ENCODE results near the gene ALS2.

The ALS2 gene

DNA sequence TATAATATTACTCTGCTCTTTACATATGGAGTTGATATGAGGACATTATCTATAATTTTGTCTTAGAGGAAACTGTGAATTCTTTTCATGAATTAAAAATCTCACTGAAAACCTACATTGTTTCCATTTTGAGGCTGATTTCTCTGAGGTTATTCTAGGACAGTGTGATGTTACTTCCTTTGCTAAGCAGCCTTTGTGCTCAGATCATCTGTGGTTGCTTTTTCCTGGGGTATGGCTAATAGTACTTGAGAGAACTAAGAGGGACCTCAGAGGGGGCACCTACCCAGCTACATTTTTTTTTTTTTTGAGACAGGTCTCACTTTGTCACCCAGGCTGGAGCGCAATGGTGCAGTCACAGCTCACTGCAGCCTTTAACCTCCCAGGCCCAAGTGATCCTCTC is 73.6 kb downstream of the ALS2 start:
- no peak overlapping the region for H3K4me2 ChIP-seq (ENCODE audit: low read length)
- H3K9ac ChIP-seq = no peak overlapping the region
- TF ChIP-seq, protein P1, sequence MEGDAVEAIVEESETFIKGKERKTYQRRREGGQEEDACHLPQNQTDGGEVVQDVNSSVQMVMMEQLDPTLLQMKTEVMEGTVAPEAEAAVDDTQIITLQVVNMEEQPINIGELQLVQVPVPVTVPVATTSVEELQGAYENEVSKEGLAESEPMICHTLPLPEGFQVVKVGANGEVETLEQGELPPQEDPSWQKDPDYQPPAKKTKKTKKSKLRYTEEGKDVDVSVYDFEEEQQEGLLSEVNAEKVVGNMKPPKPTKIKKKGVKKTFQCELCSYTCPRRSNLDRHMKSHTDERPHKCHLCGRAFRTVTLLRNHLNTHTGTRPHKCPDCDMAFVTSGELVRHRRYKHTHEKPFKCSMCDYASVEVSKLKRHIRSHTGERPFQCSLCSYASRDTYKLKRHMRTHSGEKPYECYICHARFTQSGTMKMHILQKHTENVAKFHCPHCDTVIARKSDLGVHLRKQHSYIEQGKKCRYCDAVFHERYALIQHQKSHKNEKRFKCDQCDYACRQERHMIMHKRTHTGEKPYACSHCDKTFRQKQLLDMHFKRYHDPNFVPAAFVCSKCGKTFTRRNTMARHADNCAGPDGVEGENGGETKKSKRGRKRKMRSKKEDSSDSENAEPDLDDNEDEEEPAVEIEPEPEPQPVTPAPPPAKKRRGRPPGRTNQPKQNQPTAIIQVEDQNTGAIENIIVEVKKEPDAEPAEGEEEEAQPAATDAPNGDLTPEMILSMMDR (IDR thresholded peaks at IDR 0.05) = no peak
- no peaks in the 10 kb centered on the region for H3K9me3 ChIP-seq (ENCODE audit: control insufficient read depth, low read length)
- no peaks in the 10 kb centered on the region for H3K36me3 ChIP-seq (ENCODE audit: control insufficient read depth, insufficient read depth, low read length)
- no peaks in the 10 kb centered on the region for H3K79me2 ChIP-seq
- no peaks in the 10 kb centered on the region for H3K27me3 ChIP-seq (ENCODE audit: control insufficient read depth, insufficient read depth, low read length)
- H3K4me3 ChIP-seq (ENCODE audit: low read depth, low read length) = no peak overlapping the region
- no peak overlapping the region for H2AFZ ChIP-seq
- no peaks in the 10 kb centered on the region for H3K4me1 ChIP-seq
- H3K27ac ChIP-seq = no peak overlapping the region

GRCh38 chr2:201704536-201704935 is 76.2 kb downstream of the ALS2 start:
- no peaks in the 10 kb centered on the region for H3K9me3 ChIP-seq (ENCODE audit: control insufficient read depth, low read length)
- H3K79me2 ChIP-seq = no peaks in the 10 kb centered on the region
- TF ChIP-seq, protein P1 (IDR thresholded peaks at IDR 0.05) = no peak
- H3K4me3 ChIP-seq (ENCODE audit: low read depth, low read length) = no peak overlapping the region
- no peak overlapping the region for H3K9ac ChIP-seq
- no peaks in the 10 kb centered on the region for H3K4me1 ChIP-seq
- no peaks in the 10 kb centered on the region for H3K36me3 ChIP-seq (ENCODE audit: control insufficient read depth, insufficient read depth, low read length)
- no peak overlapping the region for H3K27ac ChIP-seq
- H3K4me2 ChIP-seq (ENCODE audit: low read length) = no peak overlapping the region
- no peaks in the 10 kb centered on the region for H3K27me3 ChIP-seq (ENCODE audit: control insufficient read depth, insufficient read depth, low read length)
- no peak overlapping the region for H2AFZ ChIP-seq

- Histone ChIP-seq H2AFZ (no peak overlapping the region), H3K4me3 (ENCODE audit: low read depth, low read length) (no peak overlapping the region), H3K4me1 (peaks cover 6% of the 10 kb centered on the region), H3K9me3 (ENCODE audit: control insufficient read depth, low read length) (no peaks in the 10 kb centered on the region), H3K4me2 (ENCODE audit: low read length) (no peak overlapping the region), H3K9ac (no peak overlapping the region), H3K79me2 (no peaks in the 10 kb centered on the region), H3K27me3 (ENCODE audit: control insufficient read depth, insufficient read depth, low read length) (no peaks in the 10 kb centered on the region), H3K27ac (no peak overlapping the region), H3K36me3 (ENCODE audit: control insufficient read depth, insufficient read depth, low read length) (no peaks in the 10 kb centered on the region)
- TF ChIP-seq, protein P1 (IDR thresholded peaks at IDR 0.05) = no peak
Measured at GRCh38 chr2:201701646-201702045, 79.1 kb downstream of the ALS2 start.

- H3K27me3 ChIP-seq (ENCODE audit: control insufficient read depth, insufficient read depth, low read length) = no peaks in the 10 kb centered on the region
- no peak overlapping the region for H3K4me3 ChIP-seq (ENCODE audit: low read depth, low read length)
- TF ChIP-seq, protein P1 (IDR thresholded peaks at IDR 0.05) = no peak
- H3K36me3 ChIP-seq (ENCODE audit: control insufficient read depth, insufficient read depth, low read length) = no peaks in the 10 kb centered on the region
- no peak overlapping the region for H3K4me2 ChIP-seq (ENCODE audit: low read length)
- no peaks in the 10 kb centered on the region for H3K79me2 ChIP-seq
- H3K27ac ChIP-seq = no peak overlapping the region
- H3K9ac ChIP-seq = no peak overlapping the region
- no peaks in the 10 kb centered on the region for H3K9me3 ChIP-seq (ENCODE audit: control insufficient read depth, low read length)
- no peak overlapping the region for H2AFZ ChIP-seq
- peaks cover 6% of the 10 kb centered on the region for H3K4me1 ChIP-seq
Measured at GRCh38 chr2:201699416-201699815, 81.3 kb downstream of the ALS2 start.

DNA sequence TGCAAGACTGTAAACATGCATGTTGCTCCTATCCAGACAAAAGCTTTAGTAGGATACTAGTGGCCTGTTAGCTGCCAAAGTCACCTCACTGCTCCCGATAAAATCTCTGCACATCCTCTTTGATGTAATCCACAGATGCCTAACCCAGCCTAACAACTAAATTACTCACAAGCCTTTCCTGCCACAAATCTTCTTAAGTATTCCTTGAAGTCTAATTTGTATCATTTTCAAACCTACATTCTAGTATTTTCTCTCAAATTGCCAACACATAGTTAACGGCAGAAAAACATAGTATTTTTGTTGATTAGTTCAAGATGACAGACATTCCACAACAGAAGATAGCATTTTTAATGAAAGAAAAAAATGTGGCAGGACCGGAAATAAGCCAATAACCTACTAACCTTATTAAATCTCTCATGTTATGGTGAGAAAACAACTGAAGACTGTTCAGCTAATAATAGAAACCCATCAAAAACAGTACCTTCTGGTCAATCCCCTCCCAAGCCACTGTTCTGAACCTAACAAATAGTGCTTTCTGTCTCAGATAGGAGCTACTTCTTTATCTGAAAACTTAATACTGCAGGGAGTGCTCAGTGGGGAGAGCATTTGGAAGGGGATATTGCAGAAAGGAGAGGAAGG is 82.0 kb downstream of the ALS2 start, which contains the start of gene MPP4:
MPP4 (minus strand) TSS at position 57 of the 639 bp plus-strand sequence. CDS start 4,690 bp downstream, outside the sequence.
- Histone ChIP-seq H3K27ac (no peak within 1 kb of the TSS), H3K9me3 (ENCODE audit: control insufficient read depth, low read length) (no peaks in the 10 kb centered on the region), H3K36me3 (ENCODE audit: control insufficient read depth, insufficient read depth, low read length) (no peaks in the 10 kb centered on the region), H3K27me3 (ENCODE audit: control insufficient read depth, insufficient read depth, low read length) (no peaks in the 10 kb centered on the region), H3K79me2 (no peaks in the 10 kb centered on the region), H3K9ac (no peak within 1 kb of the TSS), H3K4me2 (ENCODE audit: low read length) (no peak within 1 kb of the TSS), H3K4me1 (peaks cover 6% of the 10 kb centered on the region), H3K4me3 (ENCODE audit: low read depth, low read length) (no peak within 1 kb of the TSS), H2AFZ (no peak within 1 kb of the TSS)
- TF ChIP-seq, protein P1 (IDR thresholded peaks at IDR 0.05) = no peak
